ENCODE measurements around the gene ELK1. TPM values are rescaled to one million over a fixed set of nuclear protein-coding genes. Genes with fewer than 3 reads are reported as not detected.

The ELK1 gene
- total RNA-seq, 1 experiment from 2014 or later: 48.8 TPM

DNA sequence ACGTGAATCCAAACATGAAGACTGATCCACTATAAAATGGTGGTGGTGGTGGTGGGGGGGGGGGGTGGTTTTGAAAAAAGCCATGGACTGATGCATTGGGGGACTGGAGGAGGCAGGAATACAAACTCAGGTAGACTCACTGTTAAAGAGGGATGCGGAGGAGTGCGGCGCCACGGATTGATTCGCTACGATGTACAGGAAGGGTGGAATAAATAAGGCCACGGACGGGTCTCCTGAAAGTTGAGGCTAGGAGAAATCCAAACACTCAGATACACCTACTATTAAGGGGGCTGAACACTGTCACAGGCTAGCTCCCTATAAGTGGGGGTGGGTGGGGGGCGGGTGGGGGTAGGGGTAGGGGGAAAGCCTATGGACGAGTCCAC is 591 bp downstream of the ELK1 start:
- Mint-ChIP-seq H3K27ac (ENCODE audit: low read depth, unreplicated experiment) (peak overlapping the region; percentile 62), H3K9me3 (ENCODE audit: unreplicated experiment) (no peaks in the 10 kb centered on the region), H3K4me1 (ENCODE audit: insufficient read depth, unreplicated experiment) (peaks cover 17% of the 10 kb centered on the region), H3K4me3 (ENCODE audit: unreplicated experiment) (peak overlapping the region; percentile 77), H3K36me3 (ENCODE audit: insufficient read depth, unreplicated experiment) (peaks cover 3% of the 10 kb centered on the region), H3K27me3 (ENCODE audit: insufficient read depth, unreplicated experiment) (no peaks in the 10 kb centered on the region)
- intact Hi-C loops (cut with micrococcal nuclease): loop anchor here (2.0 kb wide), 1 partner anchor 101 kb away; no protein-coding TSS in a partner anchor
- ChIA-PET CTCF (no interaction called here), POLR2A (interaction anchor here (0.5 to 2.0 kb wide), 6 partner anchors 12 to 220 kb away, joined by 3 to 9 read pairs (median 5); partner anchors contain the start of genes ARAF and ZNF81)
- BruUV-seq (replicated peaks): no TSS peak
- TF ChIP-seq CTCF (IDR thresholded peaks at IDR 0.05; ENCODE audit: unreplicated experiment): no peak
- no peak for DNase-seq (ENCODE audit: unreplicated experiment)

DNA sequence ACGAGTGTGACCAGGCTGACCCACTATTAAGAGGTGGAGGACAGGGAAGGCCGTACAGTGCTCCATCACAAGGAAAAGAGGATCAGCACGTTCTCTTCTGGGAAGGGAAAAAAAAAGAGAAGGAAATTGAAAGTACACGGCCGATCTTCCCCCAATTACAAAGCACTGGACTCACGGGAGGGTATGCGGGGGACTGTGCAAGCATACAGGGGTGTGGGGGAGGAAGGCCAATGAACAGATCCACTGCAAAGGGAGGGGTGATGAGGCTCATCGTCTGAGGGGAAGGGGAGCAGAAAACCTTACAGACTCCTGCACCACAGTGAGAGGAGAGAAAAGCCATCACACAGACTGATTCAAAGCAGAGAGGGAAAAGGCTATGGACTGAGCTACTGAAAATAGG is 1.1 kb downstream of the ELK1 start:
- Mint-ChIP-seq H3K27ac (ENCODE audit: low read depth, unreplicated experiment) (peak overlapping the region; percentile 62), H3K27me3 (ENCODE audit: insufficient read depth, unreplicated experiment) (no peaks in the 10 kb centered on the region), H3K4me1 (ENCODE audit: insufficient read depth, unreplicated experiment) (peaks cover 20% of the 10 kb centered on the region), H3K36me3 (ENCODE audit: insufficient read depth, unreplicated experiment) (peaks cover 6% of the 10 kb centered on the region), H3K4me3 (ENCODE audit: unreplicated experiment) (peak overlapping the region; percentile 77), H3K9me3 (ENCODE audit: unreplicated experiment) (no peaks in the 10 kb centered on the region)
- intact Hi-C loops (cut with micrococcal nuclease): no loop called here
- DNase-seq (ENCODE audit: unreplicated experiment): no peak
- POLR2A ChIA-PET: interaction anchor here (0.6 to 2.0 kb wide), 3 partner anchors 68 to 220 kb away, joined by 4 to 5 read pairs (median 4); no protein-coding TSS in a partner anchor
- BruUV-seq (replicated peaks): no TSS peak
- TF ChIP-seq CTCF (IDR thresholded peaks at IDR 0.05; ENCODE audit: unreplicated experiment): no peak
- CTCF ChIA-PET: interaction anchor here (0.7 to 1.2 kb wide), 2 partner anchors 87 to 110 kb away, joined by 3 to 4 read pairs; no protein-coding TSS in a partner anchor

GRCh38 chrX:47648376-47648775 is 2.0 kb downstream of the ELK1 start:
- Mint-ChIP-seq H3K4me1 (ENCODE audit: insufficient read depth, unreplicated experiment) (peaks cover 20% of the 10 kb centered on the region), H3K27me3 (ENCODE audit: insufficient read depth, unreplicated experiment) (no peaks in the 10 kb centered on the region), H3K36me3 (ENCODE audit: insufficient read depth, unreplicated experiment) (peaks cover 12% of the 10 kb centered on the region), H3K4me3 (ENCODE audit: unreplicated experiment) (no peak overlapping the region), H3K9me3 (ENCODE audit: unreplicated experiment) (no peaks in the 10 kb centered on the region), H3K27ac (ENCODE audit: low read depth, unreplicated experiment) (no peak overlapping the region)
- TF ChIP-seq CTCF (IDR thresholded peaks at IDR 0.05; ENCODE audit: unreplicated experiment): no peak
- DNase-seq (ENCODE audit: unreplicated experiment): no peak
- intact Hi-C loops (cut with micrococcal nuclease): no loop called here
- CTCF ChIA-PET: interaction anchor here (1.2 kb wide), 1 partner anchor 109 kb away, joined by 3 read pairs; no protein-coding TSS in a partner anchor
- POLR2A ChIA-PET: interaction anchor here (0.6 to 1.3 kb wide), 2 partner anchors 67 to 151 kb away, joined by 3 to 4 read pairs; no protein-coding TSS in a partner anchor
- no TSS peak for BruUV-seq (replicated peaks)

DNA sequence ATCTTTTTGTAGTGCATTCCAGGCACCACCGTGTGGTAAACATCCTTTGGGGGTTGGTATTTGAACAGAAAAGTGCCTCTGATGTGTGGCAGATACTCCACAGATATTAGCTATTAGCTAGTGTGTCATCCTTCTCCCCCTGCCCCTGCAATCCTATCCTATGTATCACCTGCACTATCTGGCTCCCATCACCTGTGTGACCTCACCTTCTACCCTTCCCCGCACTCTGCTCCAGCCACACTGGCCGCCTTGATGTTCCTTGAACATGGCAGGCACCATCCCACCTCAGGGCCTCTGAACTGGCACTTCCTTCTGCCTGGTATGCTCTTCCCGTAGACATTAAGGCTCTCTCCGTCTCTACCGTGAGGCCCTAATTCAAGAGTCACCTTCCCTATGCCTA is 3.7 kb downstream of the ELK1 start:
- Mint-ChIP-seq H3K36me3 (ENCODE audit: insufficient read depth, unreplicated experiment) (peaks cover 15% of the 10 kb centered on the region), H3K9me3 (ENCODE audit: unreplicated experiment) (no peaks in the 10 kb centered on the region), H3K4me1 (ENCODE audit: insufficient read depth, unreplicated experiment) (peaks cover 20% of the 10 kb centered on the region), H3K27me3 (ENCODE audit: insufficient read depth, unreplicated experiment) (no peaks in the 10 kb centered on the region), H3K4me3 (ENCODE audit: unreplicated experiment) (no peak overlapping the region), H3K27ac (ENCODE audit: low read depth, unreplicated experiment) (no peak overlapping the region)
- no peak for TF ChIP-seq CTCF (IDR thresholded peaks at IDR 0.05; ENCODE audit: unreplicated experiment)
- DNase-seq (ENCODE audit: unreplicated experiment): no peak
- intact Hi-C loops (cut with micrococcal nuclease): no loop called here
- BruUV-seq (replicated peaks): no TSS peak
- POLR2A ChIA-PET: no interaction called here
- CTCF ChIA-PET: no interaction called here
